Activated B cell treated with CpG ODN at 0.5 μM for 24 hours (primary cell): ENCODE results near the gene CD244. TPM values are rescaled to one million over a fixed set of nuclear protein-coding genes. Genes with fewer than 3 reads are reported as not detected.

Experiments used
- ATAC-seq: fragments of 200-7000 bp; cut with Tn5 transposase; one replicate; pipeline ENCODE4 v1.10.0; 2021; ENCODE audit warnings: low read depth, mild to moderate bottlenecking, moderate library complexity
- CTCF ChIA-PET: fragments of 350-600 bp; sonication (Branson Sonifier 250); formaldehyde crosslinking; loops from one replicate; lab custom pipeline; 2021; ENCODE audit warnings: antibody characterized with exemption; lab: Charles Lee
- POLR2A ChIA-PET: fragments of 350-600 bp; sonication (Branson Sonifier 250); formaldehyde crosslinking; loops from one replicate; lab custom pipeline; 2021; ENCODE audit warnings: antibody characterized with exemption; lab: Charles Lee
- DNase-seq: peaks from one replicate; pipeline ENCODE4 v3.0.0; 2022
- H3K27ac Mint-ChIP-seq: one replicate; pipeline ENCODE4 v1.8.0; 2020; ENCODE audit warnings: mixed read lengths
- H3K27me3 Mint-ChIP-seq: one replicate; pipeline ENCODE4 v1.8.0; 2021; ENCODE audit warnings: mixed read lengths
- H3K36me3 Mint-ChIP-seq: one replicate; pipeline ENCODE4 v1.8.0; 2021; ENCODE audit warnings: low read depth, mixed read lengths
- H3K4me1 Mint-ChIP-seq: one replicate; pipeline ENCODE4 v1.8.0; 2021; ENCODE audit warnings: mixed read lengths
- H3K4me3 Mint-ChIP-seq: one replicate; pipeline ENCODE4 v1.8.0; 2020; ENCODE audit warnings: mild to moderate bottlenecking, mixed read lengths
- H3K9me3 Mint-ChIP-seq: one replicate; pipeline ENCODE4 v1.8.0; 2020; ENCODE audit warnings: mixed read lengths
- intact Hi-C: fragments of 100-400 bp; cut with micrococcal nuclease; formaldehyde crosslinking; loops from one replicate; pipeline ENCODE4 v1.15.1; 2024
- total RNA-seq: library from RNA; stranded (reverse); gene quantifications from 2 replicates; pipeline ENCODE4 v1.2.3, GENCODE V29; 2022
- TF ChIP-seq, protein P1 (sequence below): fragments of 200-600 bp; IDR thresholded peaks from one replicate; pipeline ENCODE4 v1.8.0; 2022; ENCODE audit warnings: antibody characterized with exemption, mild to moderate bottlenecking

Gene CD244
- total RNA-seq, 1 donor from 2014 or later, result not detected

DNA sequence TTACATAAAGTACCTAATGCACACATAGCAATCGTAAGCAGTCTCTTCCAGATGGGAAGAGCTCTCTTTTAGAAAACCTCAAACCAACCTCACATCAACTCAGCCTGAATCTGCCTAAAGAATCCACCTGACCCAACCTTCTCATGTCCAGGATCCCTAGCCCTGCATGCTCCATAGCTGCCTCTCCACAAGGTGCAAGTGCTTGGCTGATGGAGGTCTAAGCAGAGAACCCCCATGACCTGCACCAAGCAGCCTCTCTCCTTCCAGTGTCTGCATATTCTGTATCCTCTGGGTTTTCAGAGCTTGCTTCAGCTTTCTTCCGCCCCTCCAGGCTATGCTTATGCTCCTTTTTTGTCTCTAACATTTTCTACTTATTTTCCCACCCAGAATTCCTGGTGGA lies 64.2 kb downstream of the CD244 start:
- ChIA-PET CTCF (interaction anchor here (0.7 to 5.7 kb wide), 9 partner anchors 9 to 192 kb away, joined by 3 to 46 read pairs (median 5); no protein-coding TSS in a partner anchor), POLR2A (interaction anchor here (0.6 to 6.1 kb wide), 5 partner anchors 9 to 46 kb away, joined by 3 to 52 read pairs (median 15); no protein-coding TSS in a partner anchor)
- no peak for ATAC-seq
- Mint-ChIP-seq H3K27ac (peak overlapping the region; percentile 99), H3K36me3 (peaks cover 60% of the 10 kb centered on the region), H3K4me1 (peaks cover 86% of the 10 kb centered on the region), H3K9me3 (no peaks in the 10 kb centered on the region), H3K4me3 (peak overlapping the region; percentile 95), H3K27me3 (no peaks in the 10 kb centered on the region)
- intact Hi-C loops, result loop anchor here (1.0 to 5.0 kb wide), 2 partner anchors 8 to 34 kb away; no protein-coding TSS in a partner anchor
- DNase-seq, result no peak
- TF ChIP-seq, protein P1, sequence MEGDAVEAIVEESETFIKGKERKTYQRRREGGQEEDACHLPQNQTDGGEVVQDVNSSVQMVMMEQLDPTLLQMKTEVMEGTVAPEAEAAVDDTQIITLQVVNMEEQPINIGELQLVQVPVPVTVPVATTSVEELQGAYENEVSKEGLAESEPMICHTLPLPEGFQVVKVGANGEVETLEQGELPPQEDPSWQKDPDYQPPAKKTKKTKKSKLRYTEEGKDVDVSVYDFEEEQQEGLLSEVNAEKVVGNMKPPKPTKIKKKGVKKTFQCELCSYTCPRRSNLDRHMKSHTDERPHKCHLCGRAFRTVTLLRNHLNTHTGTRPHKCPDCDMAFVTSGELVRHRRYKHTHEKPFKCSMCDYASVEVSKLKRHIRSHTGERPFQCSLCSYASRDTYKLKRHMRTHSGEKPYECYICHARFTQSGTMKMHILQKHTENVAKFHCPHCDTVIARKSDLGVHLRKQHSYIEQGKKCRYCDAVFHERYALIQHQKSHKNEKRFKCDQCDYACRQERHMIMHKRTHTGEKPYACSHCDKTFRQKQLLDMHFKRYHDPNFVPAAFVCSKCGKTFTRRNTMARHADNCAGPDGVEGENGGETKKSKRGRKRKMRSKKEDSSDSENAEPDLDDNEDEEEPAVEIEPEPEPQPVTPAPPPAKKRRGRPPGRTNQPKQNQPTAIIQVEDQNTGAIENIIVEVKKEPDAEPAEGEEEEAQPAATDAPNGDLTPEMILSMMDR, result no peak

DNA sequence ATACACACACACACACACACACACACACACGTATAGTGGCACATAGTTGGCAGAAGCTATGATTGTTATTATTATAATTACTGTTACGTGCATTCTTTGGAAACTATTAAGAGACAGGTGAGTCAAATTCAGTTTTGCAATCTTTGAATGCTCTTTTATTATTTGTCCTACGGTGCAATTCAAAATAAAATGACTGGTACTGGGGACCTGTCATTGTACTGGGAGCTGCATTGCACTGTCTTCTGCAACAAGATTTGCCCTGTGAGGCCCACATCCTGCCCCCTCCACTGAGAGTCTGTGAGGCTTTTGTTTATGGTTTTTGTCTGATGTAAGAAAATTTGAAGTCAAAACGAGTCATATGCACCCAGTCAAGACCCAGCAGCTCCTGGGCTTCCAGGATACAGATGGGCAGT lies 64.8 kb downstream of the CD244 start:
- no peaks in the 10 kb centered on the region for H3K9me3 Mint-ChIP-seq
- no peaks in the 10 kb centered on the region for H3K27me3 Mint-ChIP-seq
- DNase-seq (no peak), ATAC-seq (peak; percentile 20)
- TF ChIP-seq, protein P1, result no peak
- ChIA-PET CTCF (interaction anchor here (0.7 to 5.7 kb wide), 7 partner anchors 17 to 153 kb away, joined by 3 to 46 read pairs (median 7); no protein-coding TSS in a partner anchor), POLR2A (interaction anchor here (0.5 to 6.1 kb wide), 10 partner anchors 8 to 272 kb away, joined by 3 to 52 read pairs (median 6); partner anchors contain the start of genes ARHGAP30, SLAMF7 and USF1)
- peak overlapping the region; percentile 95 for H3K4me3 Mint-ChIP-seq
- intact Hi-C loops, result loop anchor here (1.0 to 5.0 kb wide), 3 partner anchors 8 to 59 kb away; partner anchors contain the start of gene SLAMF7
- H3K27ac Mint-ChIP-seq, result peak overlapping the region; percentile 99
- H3K36me3 Mint-ChIP-seq, result peaks cover 56% of the 10 kb centered on the region
- H3K4me1 Mint-ChIP-seq, result peaks cover 85% of the 10 kb centered on the region

GRCh38 chr1:160797271-160797709 lies 65.4 kb downstream of the CD244 start:
- POLR2A ChIA-PET, result interaction anchor here (0.7 to 6.1 kb wide), 13 partner anchors 10 to 272 kb away, joined by 3 to 52 read pairs (median 5); partner anchors contain the start of genes ARHGAP30, CD48, SLAMF7 and USF1
- CTCF ChIA-PET, result interaction anchor here (1.6 to 5.7 kb wide), 6 partner anchors 17 to 154 kb away, joined by 5 to 46 read pairs (median 7); no protein-coding TSS in a partner anchor
- intact Hi-C loops, result loop anchor here (2.0 to 5.0 kb wide), 2 partner anchors 35 to 58 kb away; partner anchors contain the start of gene SLAMF7
- no peaks in the 10 kb centered on the region for H3K9me3 Mint-ChIP-seq
- H3K36me3 Mint-ChIP-seq, result peaks cover 50% of the 10 kb centered on the region
- H3K4me3 Mint-ChIP-seq, result peak overlapping the region; percentile 95
- H3K27ac Mint-ChIP-seq, result peak overlapping the region; percentile 99
- H3K4me1 Mint-ChIP-seq, result peaks cover 82% of the 10 kb centered on the region
- TF ChIP-seq, protein P1, result no peak
- no peak for ATAC-seq
- DNase-seq, result no peak
- H3K27me3 Mint-ChIP-seq, result no peaks in the 10 kb centered on the region

- Mint-ChIP-seq H3K36me3 (peaks cover 42% of the 10 kb centered on the region), H3K9me3 (no peaks in the 10 kb centered on the region), H3K27ac (peak within 1 kb of the TSS; percentile 99), H3K27me3 (no peaks in the 10 kb centered on the region), H3K4me1 (peaks cover 81% of the 10 kb centered on the region), H3K4me3 (peak within 1 kb of the TSS; percentile 95)
- DNase-seq (peak; percentile 46), ATAC-seq (peak; percentile 87)
- CTCF ChIA-PET, result interaction anchor here (1.2 to 5.7 kb wide), 4 partner anchors 16 to 63 kb away, joined by 3 to 46 read pairs (median 8); no protein-coding TSS in a partner anchor
- TF ChIP-seq, protein P1, result no peak
- intact Hi-C loops, result loop anchor here (1.0 to 5.0 kb wide), 3 partner anchors 14 to 57 kb away; partner anchors contain the start of gene SLAMF7
- POLR2A ChIA-PET, result interaction anchor here (0.5 to 6.1 kb wide), 22 partner anchors 9 to 592 kb away, joined by 3 to 52 read pairs (median 5); partner anchors contain the start of genes CD48 and SLAMF7
These were observed 66.7 kb downstream of the CD244 start, which contains the start of gene LY9 for GRCh38 chr1:160795951-160796383. Gene LY9, plus strand, starts transcription at chr1:160796174. Its CDS starts 14 bp downstream, at chr1:160796188.
